ENCODE data around the gene CUL7. TPM values are rescaled to one million over a fixed set of nuclear protein-coding genes. Genes with fewer than 3 reads are reported as not detected.

CUL7 gene
- total RNA-seq (2014; rRNA removed; shearing (Covaris generic)) (50.1 and 54.1 TPM in 2 replicates), polyA plus RNA-seq (2016; fragmentation: Nextera tagmentation; extraction: Ambion mirVana) (21.8 and 23.7 TPM in 2 replicates)

DNA sequence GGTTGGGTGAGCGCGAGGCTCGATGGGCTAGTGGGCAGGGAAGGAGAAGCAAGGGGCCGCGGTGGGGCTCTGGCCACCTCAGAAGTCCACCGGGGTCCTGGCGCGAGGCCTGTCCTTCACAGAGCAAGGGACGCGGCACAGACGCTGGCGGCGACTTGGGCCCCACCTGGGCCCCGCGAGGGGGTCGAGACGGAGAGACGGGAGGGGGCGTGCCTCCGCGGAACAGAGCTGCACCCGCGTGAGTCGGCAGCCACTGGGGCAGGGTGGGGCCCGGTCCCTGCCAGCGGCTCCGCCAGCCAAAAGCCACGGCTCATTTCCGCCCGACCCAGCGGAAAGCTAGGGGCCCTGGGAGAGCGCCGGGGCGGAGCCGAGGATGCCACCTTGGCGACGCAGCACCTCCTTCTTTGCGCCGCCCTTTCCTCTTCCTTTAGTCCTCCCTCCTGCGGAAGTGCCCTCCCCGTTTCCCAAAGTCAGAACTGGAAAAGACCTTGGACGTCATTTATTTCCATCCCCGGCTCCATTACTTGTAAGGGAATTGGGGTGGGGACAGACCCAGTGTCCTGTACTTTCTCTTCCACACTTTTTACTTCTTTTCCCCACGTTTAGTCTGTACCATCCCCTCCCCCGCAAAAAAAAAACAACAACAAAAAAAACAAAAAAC lies at the start of gene CUL7:
Gene CUL7 (minus strand): TSS at position 307 of the 661 bp plus-strand sequence. CDS start 1,063 bp downstream, outside the sequence.
- no peaks in the 10 kb centered on the region for H4K20me1 ChIP-seq (ENCODE audit: insufficient read depth)
- peak within 1 kb of the TSS; percentile 93 for H3K4me3 ChIP-seq
- peak; percentile 99 for DNase-seq
- H3K27ac ChIP-seq: peak within 1 kb of the TSS; percentile 93
- WGBS, 2 experiments (ENCODE audit: low coverage in 1 of 2, low lambda C conversion rate in 2 of 2, missing lambda C conversion rate in 2 of 2): 2 to 4% methylated on average over 32 to 43 of the region's 45 CpGs
- H2AFZ ChIP-seq: peak within 1 kb of the TSS; percentile 63
- in situ Hi-C loops (cut with MboI): no loop called here
- peaks cover 10% of the 10 kb centered on the region for H3K36me3 ChIP-seq (ENCODE audit: low read depth)
- H3K4me2 ChIP-seq (ENCODE audit: unreplicated experiment): peak within 1 kb of the TSS; percentile 99
- TF ChIP-seq EZH2 (IDR thresholded peaks at IDR 0.05; ENCODE audit: insufficient read depth, poor library complexity, severe bottlenecking) (no peak), EZH2phosphoT487 (IDR thresholded peaks at IDR 0.05; ENCODE audit: insufficient read depth, low read depth) (no peak)
- no peaks in the 10 kb centered on the region for H3F3A ChIP-seq (ENCODE audit: insufficient read depth)
- H3K4me1 ChIP-seq (ENCODE audit: insufficient read depth): peaks cover 29% of the 10 kb centered on the region
- H3K9me2 ChIP-seq (ENCODE audit: insufficient read depth): no peaks in the 10 kb centered on the region
- H3K9me3 ChIP-seq (ENCODE audit: low read depth): no peaks in the 10 kb centered on the region
- peak within 1 kb of the TSS; percentile 99 for H3K9ac ChIP-seq
- peaks cover 55% of the 10 kb centered on the region for H3K79me2 ChIP-seq (ENCODE audit: insufficient read depth)
- no peaks in the 10 kb centered on the region for H3K27me3 ChIP-seq (replicated peaks; ENCODE audit: insufficient read depth)

DNA sequence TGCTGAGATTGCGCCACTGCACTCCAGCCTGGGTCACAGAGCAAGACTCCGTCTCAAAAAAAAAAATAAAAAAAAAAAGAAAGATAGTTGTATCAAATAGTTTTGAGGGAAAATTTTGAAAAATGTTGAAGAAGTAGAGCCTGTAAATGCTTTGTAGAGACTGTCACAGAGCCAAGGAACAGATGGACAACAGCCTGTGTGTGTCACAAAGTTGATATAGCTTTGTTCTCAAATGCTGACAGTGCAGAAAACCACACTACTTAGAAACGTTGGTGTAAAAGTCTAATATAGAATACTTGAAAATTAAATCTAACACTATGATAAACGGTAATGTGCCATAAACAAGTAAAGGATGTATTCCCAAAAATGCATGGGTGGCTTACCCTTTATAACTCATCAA lies 47.8 kb upstream of the CUL7 start:
- Histone ChIP-seq H3K27me3 (replicated peaks; ENCODE audit: insufficient read depth) (no peaks in the 10 kb centered on the region), H3K36me3 (ENCODE audit: low read depth) (no peaks in the 10 kb centered on the region), H3K9me2 (ENCODE audit: insufficient read depth) (no peaks in the 10 kb centered on the region), H3K9ac (no peak overlapping the region), H2AFZ (no peak overlapping the region), H3F3A (ENCODE audit: insufficient read depth) (peaks cover 18% of the 10 kb centered on the region), H3K9me3 (ENCODE audit: low read depth) (no peaks in the 10 kb centered on the region), H3K27ac (no peak overlapping the region), H3K79me2 (ENCODE audit: insufficient read depth) (peaks cover 98% of the 10 kb centered on the region), H3K4me2 (ENCODE audit: unreplicated experiment) (no peak overlapping the region), H3K4me1 (ENCODE audit: insufficient read depth) (peaks cover 28% of the 10 kb centered on the region), H3K4me3 (no peak overlapping the region), H4K20me1 (ENCODE audit: insufficient read depth) (no peaks in the 10 kb centered on the region; the same call in 1 of the 2 replicates)
- WGBS, 2 experiments (ENCODE audit: low coverage in 1 of 2, low lambda C conversion rate in 2 of 2, missing lambda C conversion rate in 2 of 2): 36 to 41% methylated on average over 4 of the region's 4 CpGs
- TF ChIP-seq EZH2 (IDR thresholded peaks at IDR 0.05; ENCODE audit: insufficient read depth, poor library complexity, severe bottlenecking) (no peak), EZH2phosphoT487 (IDR thresholded peaks at IDR 0.05; ENCODE audit: insufficient read depth, low read depth) (no peak)
- DNase-seq: no peak
- in situ Hi-C loops (cut with MboI): no loop called here

DNA sequence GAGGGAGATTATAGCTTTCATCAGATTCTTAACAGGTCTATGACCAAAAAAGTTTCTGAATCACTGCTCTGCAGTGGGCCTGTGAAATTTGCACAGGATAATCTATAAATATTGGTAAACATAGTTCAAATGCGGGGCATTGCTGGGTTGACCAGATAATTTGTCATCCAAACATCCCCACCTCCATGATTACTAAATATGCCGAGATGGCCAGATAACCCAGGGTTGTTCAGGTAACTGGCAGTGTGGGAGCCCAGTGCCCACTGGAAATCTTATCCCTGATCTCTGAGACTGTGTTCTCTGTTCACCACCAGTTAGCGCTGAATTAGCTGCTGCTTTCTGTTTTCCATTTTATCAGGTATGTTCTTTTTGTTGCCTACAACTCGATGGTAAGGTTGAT lies 43.9 kb upstream of the CUL7 start:
- peaks cover 42% of the 10 kb centered on the region for H3K4me1 ChIP-seq (ENCODE audit: insufficient read depth)
- H3K9me3 ChIP-seq (ENCODE audit: low read depth): no peaks in the 10 kb centered on the region
- no peak for DNase-seq
- peak overlapping the region; percentile 60 for H3K27ac ChIP-seq
- peaks cover 44% of the 10 kb centered on the region for H3F3A ChIP-seq (ENCODE audit: insufficient read depth)
- H4K20me1 ChIP-seq (ENCODE audit: insufficient read depth): no peaks in the 10 kb centered on the region
- no peak overlapping the region for H3K4me3 ChIP-seq
- in situ Hi-C loops (cut with MboI): no loop called here
- no peaks in the 10 kb centered on the region for H3K9me2 ChIP-seq (ENCODE audit: insufficient read depth)
- WGBS, 2 experiments (ENCODE audit: low coverage in 1 of 2, low lambda C conversion rate in 2 of 2, missing lambda C conversion rate in 2 of 2): 94 to 95% methylated on average over 4 of the region's 4 CpGs
- peak overlapping the region; percentile 39 for H3K4me2 ChIP-seq (ENCODE audit: unreplicated experiment)
- H3K27me3 ChIP-seq (replicated peaks; ENCODE audit: insufficient read depth): no peaks in the 10 kb centered on the region
- H3K79me2 ChIP-seq (ENCODE audit: insufficient read depth): peaks cover 98% of the 10 kb centered on the region
- TF ChIP-seq EZH2phosphoT487 (IDR thresholded peaks at IDR 0.05; ENCODE audit: insufficient read depth, low read depth): no peak
- no peak for TF ChIP-seq EZH2 (IDR thresholded peaks at IDR 0.05; ENCODE audit: insufficient read depth, poor library complexity, severe bottlenecking)
- no peaks in the 10 kb centered on the region for H3K36me3 ChIP-seq (ENCODE audit: low read depth)
- H2AFZ ChIP-seq: no peak overlapping the region
- H3K9ac ChIP-seq: peak overlapping the region; percentile 41; the same call in 1 of the 2 replicates

DNA sequence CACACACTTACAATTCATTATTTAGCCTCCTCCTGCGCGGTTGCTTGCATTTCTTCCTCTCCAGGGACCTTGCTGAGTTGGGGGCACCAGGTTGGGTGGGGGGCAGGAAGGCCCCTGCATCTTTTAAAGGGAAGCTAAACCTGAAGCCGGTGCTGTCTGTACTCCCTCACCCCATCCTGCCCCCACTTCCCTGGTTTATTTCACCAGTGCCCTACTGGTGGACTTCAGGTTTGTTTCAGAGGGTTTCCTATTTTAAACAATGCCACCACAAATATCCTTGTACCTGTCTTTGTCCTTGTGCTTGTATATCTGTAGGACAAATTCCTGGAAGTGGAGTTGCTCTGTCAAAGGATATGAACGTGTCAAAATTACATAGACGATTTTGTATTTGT lies 43.4 kb upstream of the CUL7 start:
- peaks cover 42% of the 10 kb centered on the region for H3K4me1 ChIP-seq (ENCODE audit: insufficient read depth)
- no peaks in the 10 kb centered on the region for H3K27me3 ChIP-seq (replicated peaks; ENCODE audit: insufficient read depth)
- peak overlapping the region; percentile 41 for H3K9ac ChIP-seq
- 54 to 59% methylated on average over 5 of the region's 5 CpGs for WGBS, 2 experiments (ENCODE audit: low coverage in 1 of 2, low lambda C conversion rate in 2 of 2, missing lambda C conversion rate in 2 of 2)
- TF ChIP-seq EZH2 (IDR thresholded peaks at IDR 0.05; ENCODE audit: insufficient read depth, poor library complexity, severe bottlenecking) (no peak), EZH2phosphoT487 (IDR thresholded peaks at IDR 0.05; ENCODE audit: insufficient read depth, low read depth) (no peak)
- no peaks in the 10 kb centered on the region for H3K9me3 ChIP-seq (ENCODE audit: low read depth)
- no peaks in the 10 kb centered on the region for H4K20me1 ChIP-seq (ENCODE audit: insufficient read depth)
- H3K36me3 ChIP-seq (ENCODE audit: low read depth): no peaks in the 10 kb centered on the region
- peak overlapping the region; percentile 60 for H3K27ac ChIP-seq
- H3K79me2 ChIP-seq (ENCODE audit: insufficient read depth): peaks cover 98% of the 10 kb centered on the region
- H3F3A ChIP-seq (ENCODE audit: insufficient read depth): peaks cover 45% of the 10 kb centered on the region
- in situ Hi-C loops (cut with MboI): no loop called here
- H3K4me3 ChIP-seq: peak overlapping the region; percentile 17; the same call in 1 of the 2 replicates
- DNase-seq: no peak
- H2AFZ ChIP-seq: no peak overlapping the region
- no peaks in the 10 kb centered on the region for H3K9me2 ChIP-seq (ENCODE audit: insufficient read depth)
- H3K4me2 ChIP-seq (ENCODE audit: unreplicated experiment): peak overlapping the region; percentile 39
